DND-41 (cell line): ENCODE results near the gene EXTL1.

Experiments used
- ATAC-seq: fragments of 200-7000 bp; cut with Tn5 transposase; 3 replicates; pipeline ENCODE4 v1.9.1; 2021; ENCODE audit warnings: low read depth; ENCODE audit not compliant: insufficient read depth
- DNase-seq: peaks from one replicate; pipeline ENCODE4 v3.0.0-alpha.2; 2020
- H2AFZ ChIP-seq: 2 replicates; pipeline ENCODE4 v1.6.0; 2012; ENCODE audit warnings: low read depth, low read length
- H3K27ac ChIP-seq: 2 replicates; pipeline ENCODE4 v1.5.1; 2012; ENCODE audit warnings: low read length, inconsistent platforms
- H3K27me3 ChIP-seq: fragments of 200-600 bp; sonication (generic); 2 replicates; pipeline ENCODE4 v1.6.0; 2012; ENCODE audit warnings: low read length, mild to moderate bottlenecking, inconsistent platforms; ENCODE audit not compliant: insufficient read depth, poor library complexity
- H3K36me3 ChIP-seq: 2 replicates; pipeline ENCODE4 v1.5.1; 2012; ENCODE audit warnings: low read length, inconsistent platforms; ENCODE audit not compliant: insufficient read depth
- H3K4me1 ChIP-seq: 2 replicates; pipeline ENCODE4 v1.5.1; 2012; ENCODE audit warnings: mild to moderate bottlenecking, low read length; ENCODE audit not compliant: insufficient read depth
- H3K4me2 ChIP-seq: 2 replicates; pipeline ENCODE4 v1.6.0; 2012; ENCODE audit warnings: mild to moderate bottlenecking, moderate library complexity, low read length, inconsistent platforms; ENCODE audit not compliant: insufficient read depth
- H3K4me3 ChIP-seq, 2 experiments: fragments of 200-600 bp in 1 of 2; shearing (Covaris generic) in 1 of 2; 2 replicates each; pipeline ENCODE4 v1.5.1; 2012 to 2016; ENCODE audit warnings: inconsistent platforms in 2 of 2, low read length in 2 of 2, mild to moderate bottlenecking in 2 of 2, low read depth in 1 of 2, moderate library complexity in 1 of 2
- H3K79me2 ChIP-seq: 2 replicates; pipeline ENCODE4 v1.6.0; 2012; ENCODE audit warnings: low read length, inconsistent platforms; ENCODE audit not compliant: insufficient read depth
- H3K9ac ChIP-seq: 2 replicates; pipeline ENCODE4 v1.6.0; 2012; ENCODE audit warnings: low read depth, mild to moderate bottlenecking, inconsistent platforms, low read length, moderate library complexity
- H3K9me3 ChIP-seq: 2 replicates; pipeline ENCODE4 v1.5.1; 2012; ENCODE audit warnings: low read length, moderate library complexity, mild to moderate bottlenecking, inconsistent platforms; ENCODE audit not compliant: insufficient read depth, severe bottlenecking
- H4K20me1 ChIP-seq: 2 replicates; pipeline ENCODE4 v1.6.0; 2012; ENCODE audit warnings: low read length; ENCODE audit not compliant: insufficient read depth
- CTCF ChIP-seq: IDR thresholded peaks from 2 replicates; pipeline ENCODE4 v1.5.1; 2012; ENCODE audit warnings: borderline replicate concordance, low read length, moderate library complexity, mild to moderate bottlenecking; ENCODE audit not compliant: poor library complexity, severe bottlenecking; ENCODE audit errors: extremely low read depth
- EZH2 ChIP-seq: IDR thresholded peaks from 3 replicates; pipeline ENCODE4 v1.6.1; 2012; ENCODE audit warnings: borderline replicate concordance, low read depth, mild to moderate bottlenecking, moderate library complexity, low read length, inconsistent platforms; ENCODE audit not compliant: severe bottlenecking

Gene EXTL1

GRCh38 chr1:26010825-26011224, 10.8 kb upstream of the EXTL1 start:
- Histone ChIP-seq H3K4me2 (no peak overlapping the region), H3K36me3 (no peaks in the 10 kb centered on the region), H3K4me1 (no peaks in the 10 kb centered on the region), H3K9ac (no peak overlapping the region), H3K79me2 (no peaks in the 10 kb centered on the region), H4K20me1 (no peaks in the 10 kb centered on the region), H2AFZ (no peak overlapping the region), H3K4me3 (no peak overlapping the region), H3K27ac (no peak overlapping the region), H3K9me3 (no peaks in the 10 kb centered on the region), H3K27me3 (peaks cover 4% of the 10 kb centered on the region)
- DNase-seq (no peak), ATAC-seq (no peak)
- TF ChIP-seq CTCF (no peak), EZH2 (no peak)

- Histone ChIP-seq H3K4me3 (no peak overlapping the region), H3K79me2 (no peaks in the 10 kb centered on the region), H3K27ac (no peak overlapping the region), H3K36me3 (no peaks in the 10 kb centered on the region), H4K20me1 (no peaks in the 10 kb centered on the region), H3K9me3 (no peaks in the 10 kb centered on the region), H3K9ac (no peak overlapping the region), H3K4me2 (no peak overlapping the region), H2AFZ (no peak overlapping the region), H3K27me3 (peaks cover 4% of the 10 kb centered on the region), H3K4me1 (no peaks in the 10 kb centered on the region)
- DNase-seq (no peak), ATAC-seq (no peak)
- TF ChIP-seq CTCF (no peak), EZH2 (no peak)
These were observed 8.7 kb upstream of the EXTL1 start for GRCh38 chr1:26012864-26013263.

DNA sequence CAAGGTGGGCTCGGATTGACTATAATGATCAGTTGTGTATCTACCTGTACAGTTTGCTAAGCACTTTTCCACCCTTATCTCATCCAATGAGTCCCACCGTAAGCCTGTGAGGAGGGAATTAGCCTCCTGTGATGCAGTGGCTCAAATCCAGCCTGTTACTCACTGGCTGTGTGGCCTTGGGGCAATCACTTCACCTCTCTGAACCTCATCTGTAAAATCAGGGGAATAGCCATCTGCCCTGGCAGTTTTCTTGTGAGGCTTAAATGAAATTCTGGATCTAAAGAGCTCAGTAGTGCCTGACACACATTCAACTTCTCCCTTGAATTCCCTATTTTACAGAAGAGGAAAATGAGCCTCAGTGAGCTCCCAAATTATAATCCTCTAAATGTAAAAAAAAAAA, 7.4 kb upstream of the EXTL1 start:
- Histone ChIP-seq H2AFZ (no peak overlapping the region), H3K27me3 (peaks cover 4% of the 10 kb centered on the region), H3K4me1 (no peaks in the 10 kb centered on the region), H3K4me3 (no peak overlapping the region), H3K36me3 (no peaks in the 10 kb centered on the region), H3K4me2 (no peak overlapping the region), H4K20me1 (no peaks in the 10 kb centered on the region), H3K27ac (no peak overlapping the region), H3K79me2 (no peaks in the 10 kb centered on the region), H3K9ac (no peak overlapping the region), H3K9me3 (no peaks in the 10 kb centered on the region)
- ATAC-seq (no peak), DNase-seq (no peak)
- no peak for TF ChIP-seq CTCF
- TF ChIP-seq EZH2, result no peak

DNA sequence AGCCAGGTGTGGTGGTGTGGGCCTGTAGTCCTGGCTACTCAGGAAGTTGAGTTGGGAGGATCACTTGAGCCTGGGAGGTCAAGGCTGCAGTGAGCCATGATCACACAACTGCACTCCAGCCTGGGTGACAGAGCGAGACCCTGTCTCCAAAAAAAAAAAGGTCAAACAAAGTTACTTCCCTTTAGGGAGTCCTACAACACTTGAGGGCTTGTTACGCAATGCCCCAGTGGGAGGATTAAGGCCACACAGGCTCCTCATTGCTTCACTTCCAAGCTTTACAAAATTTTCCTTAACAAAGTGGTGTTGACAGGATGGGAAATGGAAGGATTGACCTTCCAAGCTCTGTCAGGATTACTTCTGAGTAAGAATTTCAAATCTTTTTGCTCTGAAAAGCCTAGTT, 6.2 kb upstream of the EXTL1 start:
- Histone ChIP-seq H3K4me1 (no peaks in the 10 kb centered on the region), H3K27ac (no peak overlapping the region), H3K36me3 (no peaks in the 10 kb centered on the region), H3K4me2 (no peak overlapping the region), H3K4me3 (no peak overlapping the region), H3K27me3 (peaks cover 4% of the 10 kb centered on the region), H3K9ac (no peak overlapping the region), H3K79me2 (no peaks in the 10 kb centered on the region), H3K9me3 (no peaks in the 10 kb centered on the region), H2AFZ (no peak overlapping the region), H4K20me1 (no peaks in the 10 kb centered on the region)
- TF ChIP-seq CTCF (no peak), EZH2 (no peak)
- DNase-seq (no peak), ATAC-seq (no peak)
